Endothelial cell of umbilical vein (primary cell): Measurements from ENCODE around the gene GPR26. TPM values are rescaled to one million over a fixed set of nuclear protein-coding genes. Genes with fewer than 3 reads are reported as not detected.

Experiments
- BruUV-seq: library from RNA; stranded (reverse); fragments of 400-500 nt; replicated peaks from 2 replicates; lab custom pipeline; 2021; lab: Mats Ljungman, UMichigan
- CTCF ChIA-PET: fragments of 300-600, 350-600 bp; sonication (Branson Sonifier 250); formaldehyde crosslinking; loops from one replicate; lab custom pipeline; 2021; ENCODE audit warnings: antibody characterized with exemption, inconsistent platforms; lab: Charles Lee
- POLR2A ChIA-PET: fragments of 300-600, 350-600 bp; sonication (Branson Sonifier 250); formaldehyde crosslinking; loops from one replicate; lab custom pipeline; 2021; ENCODE audit warnings: antibody characterized with exemption, inconsistent platforms; lab: Charles Lee
- DNase-seq: peaks from one replicate; pipeline ENCODE4 v3.0.0-alpha.2; 2011; ENCODE audit warnings: low read depth, low spot score
- FAIRE-seq: peaks from 2 replicates; lab custom pipeline; 2011; peaks lifted over from hg19 to GRCh38; lab: Jason Lieb, UNC
- H2AFZ ChIP-seq: 2 replicates; pipeline ENCODE4 v1.6.0; 2012; ENCODE audit warnings: low read depth, low read length, control low read depth, inconsistent platforms
- H3K27ac ChIP-seq: 2 replicates; pipeline ENCODE4 v1.5.1; 2011; ENCODE audit warnings: low read depth, mild to moderate bottlenecking, control low read depth, low read length, moderate library complexity; ENCODE audit not compliant: insufficient read depth
- H3K27me3 ChIP-seq, 2 experiments: 2 replicates each; pipeline versions ENCODE4 v1.6.0 to v1.6.1; 2011; ENCODE audit warnings: low read length in 2 of 2, mixed read lengths in 1 of 2; ENCODE audit not compliant: control insufficient read depth in 2 of 2, insufficient read depth in 2 of 2
- H3K36me3 ChIP-seq, 2 experiments: 2 replicates in 1 of 2; 3 replicates in 1 of 2; pipeline ENCODE4 v1.5.1; 2011; ENCODE audit warnings: low read length in 2 of 2, mild to moderate bottlenecking in 1 of 2, moderate library complexity in 1 of 2; ENCODE audit not compliant: control insufficient read depth in 2 of 2, insufficient read depth in 2 of 2; ENCODE audit errors: extremely low read depth in 1 of 2
- H3K4me1 ChIP-seq: 3 replicates; pipeline ENCODE4 v1.5.1; 2011; ENCODE audit warnings: mild to moderate bottlenecking, low read length; ENCODE audit not compliant: control insufficient read depth, insufficient read depth; ENCODE audit errors: extremely low read depth
- H3K4me2 ChIP-seq: 2 replicates; pipeline ENCODE4 v1.6.1; 2011; ENCODE audit warnings: low read length, control low read depth, mixed read lengths; ENCODE audit not compliant: insufficient read depth
- H3K4me3 ChIP-seq, 3 experiments: fragments of 200-600 bp in 1 of 3; sonication (generic), shearing (Covaris generic) in 1 of 3; replicated peaks in 1 of 3; 2 replicates each; pipeline ENCODE4 v1.5.1; 2011 to 2016; ENCODE audit warnings: control low read depth in 3 of 3, low read length in 3 of 3, mild to moderate bottlenecking in 2 of 3, inconsistent platforms in 1 of 3, low read depth in 1 of 3, moderate library complexity in 1 of 3; ENCODE audit not compliant: insufficient read depth in 1 of 3
- H3K79me2 ChIP-seq: 2 replicates; pipeline ENCODE4 v1.6.0; 2012; ENCODE audit warnings: low read length, inconsistent platforms; ENCODE audit not compliant: control insufficient read depth, insufficient read depth
- H3K9ac ChIP-seq: replicated peaks from 2 replicates; pipeline ENCODE3; 2011; ENCODE audit warnings: low read length, control low read depth; ENCODE audit not compliant: insufficient read depth; ENCODE audit errors: extremely low read depth
- H3K9me1 ChIP-seq: replicated peaks from 3 replicates; pipeline ENCODE4 v1.6.0; 2011; ENCODE audit warnings: mild to moderate bottlenecking, low read length; ENCODE audit not compliant: control insufficient read depth, insufficient read depth; ENCODE audit errors: extremely low read depth
- H3K9me3 ChIP-seq: replicated peaks from 2 replicates; pipeline ENCODE4 v1.5.1; 2012; ENCODE audit warnings: low read length, inconsistent platforms; ENCODE audit not compliant: control insufficient read depth, insufficient read depth
- H4K20me1 ChIP-seq: replicated peaks from 2 replicates; pipeline ENCODE3; 2011; ENCODE audit warnings: mild to moderate bottlenecking, low read length; ENCODE audit not compliant: control insufficient read depth, insufficient read depth; ENCODE audit errors: extremely low read depth
- EZH2 ChIP-seq: IDR thresholded peaks from 2 replicates; pipeline ENCODE4 v1.6.1; 2012; ENCODE audit warnings: borderline replicate concordance, low read depth, mild to moderate bottlenecking, moderate library complexity, low read length, inconsistent platforms; ENCODE audit not compliant: severe bottlenecking
- FOS ChIP-seq: IDR thresholded peaks from 2 replicates; pipeline ENCODE4 v1.6.1; 2011; ENCODE audit warnings: mild to moderate bottlenecking, low read length, moderate library complexity, borderline replicate concordance; ENCODE audit not compliant: insufficient read depth
- GATA2 ChIP-seq: IDR thresholded peaks from 2 replicates; pipeline ENCODE4 v1.7.0; 2011; ENCODE audit warnings: low read depth, mild to moderate bottlenecking, moderate library complexity, mixed read lengths, low read length; ENCODE audit not compliant: insufficient read length, insufficient read depth
- JUN ChIP-seq: IDR thresholded peaks from 2 replicates; pipeline ENCODE4 v1.6.1; 2011; ENCODE audit warnings: borderline replicate concordance, low read depth; ENCODE audit not compliant: insufficient read length, insufficient read depth
- MYC ChIP-seq: IDR thresholded peaks from one replicate; pipeline ENCODE4 v1.6.1; 2011; ENCODE audit warnings: mild to moderate bottlenecking, low read depth, low read length
- POLR2A ChIP-seq: IDR thresholded peaks from 2 replicates; pipeline ENCODE4 v1.6.1; 2012; ENCODE audit warnings: low read depth, mild to moderate bottlenecking, control low read depth, low read length
- POLR2AphosphoS5 ChIP-seq: IDR thresholded peaks from 2 replicates; pipeline ENCODE4 v1.6.1; 2012; ENCODE audit warnings: low read depth, mild to moderate bottlenecking, control low read depth, low read length, moderate library complexity; ENCODE audit not compliant: insufficient read depth
- dilution Hi-C: fragments of 300-500 bp; cut with MboI; formaldehyde crosslinking; loops from one replicate; pipeline ENCODE4 v1.15.0; 2019; ENCODE audit warnings: low sequenced_read_pairs; ENCODE audit not compliant: extremely low pct_ligation_motif_present
- intact Hi-C: fragments of 100-400 bp; cut with micrococcal nuclease; formaldehyde crosslinking; loops from one replicate; pipeline ENCODE4 v1.10.0; 2022
- polyA plus RNA-seq, 4 experiments: library from polyadenylated mRNA; depleted of rRNA in 3 of 4; stranded (reverse) in 3 of 4; unstranded in 1 of 4; fragments of >200 nt; gene quantifications; 2 replicates each; pipeline versions ENCODE4 v1.2.1 to v1.2.3, GENCODE V29; 2011 to 2012; ENCODE audit warnings: missing spikeins in 1 of 4
- total RNA-seq: library from RNA; stranded (reverse); gene quantifications from 2 replicates; pipeline ENCODE4 v1.2.3, GENCODE V29; 2021
- TF ChIP-seq, protein P1 (sequence below), 2 donors: IDR thresholded peaks; 1 replicate in 1 of 2; 2 replicates in 1 of 2; pipeline ENCODE4 v1.5.1; 2011; ENCODE audit warnings: low read length in 2 of 2, mild to moderate bottlenecking in 2 of 2, moderate library complexity in 2 of 2, control low read depth in 1 of 2, inconsistent platforms in 1 of 2, low read depth in 1 of 2; ENCODE audit not compliant: insufficient read depth in 1 of 2; ENCODE audit errors: extremely low read depth in 1 of 2
- TF ChIP-seq, protein P2 (sequence below): IDR thresholded peaks from 2 replicates; pipeline ENCODE4 v1.6.1; 2011; ENCODE audit not compliant: insufficient read depth, insufficient read length

The GPR26 gene
- total and polyA plus RNA-seq, 2 donors (not counting 3 experiments of a cell fraction or from before 2014, with no cell fraction given) = not detected

DNA sequence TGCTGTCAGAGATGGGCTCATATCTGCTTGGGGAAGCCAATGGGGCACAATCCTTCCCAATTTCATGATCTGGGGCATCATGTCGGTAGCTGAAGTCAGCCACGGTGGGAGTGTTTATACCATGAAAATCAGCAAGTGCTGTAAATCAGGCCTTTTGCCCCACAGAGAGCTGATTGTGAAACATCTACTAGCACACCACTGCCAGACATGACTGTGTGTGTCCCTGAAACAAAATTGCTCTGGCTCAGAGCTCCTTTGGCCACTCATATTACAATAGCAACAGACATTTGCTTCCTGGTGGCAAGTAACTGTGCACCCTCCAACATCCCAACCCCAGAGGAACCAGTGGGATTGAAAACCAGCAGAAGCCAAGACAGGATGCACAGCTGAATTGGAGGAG lies 23.7 kb downstream of the GPR26 start:
- CTCF ChIA-PET = no interaction called here
- no peaks in the 10 kb centered on the region for H4K20me1 ChIP-seq
- no TSS peak for BruUV-seq

More for the DNA sequence above, 23.7 kb downstream of the GPR26 start:
- Histone ChIP-seq H3K79me2 (no peaks in the 10 kb centered on the region), H3K27me3 (no peaks in the 10 kb centered on the region), H3K9me3 (no peaks in the 10 kb centered on the region), H3K36me3 (no peaks in the 10 kb centered on the region), H3K9ac (no peak overlapping the region), H3K4me3 (no peak overlapping the region), H2AFZ (no peak overlapping the region), H3K9me1 (no peaks in the 10 kb centered on the region), H3K4me1 (no peaks in the 10 kb centered on the region), H3K4me2 (no peak overlapping the region), H3K27ac (no peak overlapping the region)
- DNase-seq (no peak), FAIRE-seq (no peak)
- dilution Hi-C loops = no loop called here
- TF ChIP-seq EZH2 (no peak), POLR2A (no peak), MYC (no peak), JUN (no peak), FOS (no peak), GATA2 (no peak), POLR2AphosphoS5 (no peak)
- TF ChIP-seq, protein P1, sequence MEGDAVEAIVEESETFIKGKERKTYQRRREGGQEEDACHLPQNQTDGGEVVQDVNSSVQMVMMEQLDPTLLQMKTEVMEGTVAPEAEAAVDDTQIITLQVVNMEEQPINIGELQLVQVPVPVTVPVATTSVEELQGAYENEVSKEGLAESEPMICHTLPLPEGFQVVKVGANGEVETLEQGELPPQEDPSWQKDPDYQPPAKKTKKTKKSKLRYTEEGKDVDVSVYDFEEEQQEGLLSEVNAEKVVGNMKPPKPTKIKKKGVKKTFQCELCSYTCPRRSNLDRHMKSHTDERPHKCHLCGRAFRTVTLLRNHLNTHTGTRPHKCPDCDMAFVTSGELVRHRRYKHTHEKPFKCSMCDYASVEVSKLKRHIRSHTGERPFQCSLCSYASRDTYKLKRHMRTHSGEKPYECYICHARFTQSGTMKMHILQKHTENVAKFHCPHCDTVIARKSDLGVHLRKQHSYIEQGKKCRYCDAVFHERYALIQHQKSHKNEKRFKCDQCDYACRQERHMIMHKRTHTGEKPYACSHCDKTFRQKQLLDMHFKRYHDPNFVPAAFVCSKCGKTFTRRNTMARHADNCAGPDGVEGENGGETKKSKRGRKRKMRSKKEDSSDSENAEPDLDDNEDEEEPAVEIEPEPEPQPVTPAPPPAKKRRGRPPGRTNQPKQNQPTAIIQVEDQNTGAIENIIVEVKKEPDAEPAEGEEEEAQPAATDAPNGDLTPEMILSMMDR (IDR thresholded peaks at IDR 0.05; ENCODE audit: extremely low read depth in 1 of 2, insufficient read depth in 1 of 2, low read depth in 1 of 2, low read length in 2 of 2) = no peak
- TF ChIP-seq, protein P2, sequence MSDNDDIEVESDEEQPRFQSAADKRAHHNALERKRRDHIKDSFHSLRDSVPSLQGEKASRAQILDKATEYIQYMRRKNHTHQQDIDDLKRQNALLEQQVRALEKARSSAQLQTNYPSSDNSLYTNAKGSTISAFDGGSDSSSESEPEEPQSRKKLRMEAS = no peak
- POLR2A ChIA-PET = no interaction called here
- intact Hi-C loops = loop anchor here (5.0 kb wide), 1 partner anchor 277 kb away; no protein-coding TSS in a partner anchor
